NCI-H2196 treated with DMSO at 0.1 percent for 48 hours (cell line): ENCODE data around the gene GOLIM4.
"Not testable (repeated sequence)": the region's sequence is repeated elsewhere in the genome, so short reads cannot be mapped to it uniquely, and the experiment has no call there.

Experiments
- DNase-seq: peaks from one replicate; lab custom pipeline; 2025; ENCODE audit not compliant: unreplicated experiment; lab: John Stamatoyannopoulos, UW

The GOLIM4 gene

GRCh38 chr3:168080022-168080421, 15.7 kb downstream of the GOLIM4 start:
- no peak for DNase-seq

GRCh38 chr3:168077091-168077490, 18.6 kb downstream of the GOLIM4 start:
- DNase-seq: no peak

GRCh38 chr3:168073842-168074605, 21.7 kb downstream of the GOLIM4 start:
- DNase-seq: no peak

DNA sequence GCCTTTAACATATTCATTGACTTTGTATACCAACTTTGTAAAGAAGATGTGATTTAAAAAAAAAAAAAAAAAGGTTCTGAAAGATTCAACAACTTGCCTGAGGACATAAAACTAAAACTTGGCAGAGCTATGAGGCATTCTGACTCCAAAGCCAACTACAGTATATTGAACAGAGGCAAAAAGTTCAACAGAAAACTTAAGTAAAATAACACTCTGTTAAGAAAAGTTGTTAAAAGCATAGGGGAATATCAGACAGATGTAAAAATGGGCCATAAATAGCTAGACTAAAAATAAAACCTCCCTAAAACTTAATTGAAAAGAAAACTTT, 23.4 kb downstream of the GOLIM4 start:
- DNase-seq: no peak

DNA sequence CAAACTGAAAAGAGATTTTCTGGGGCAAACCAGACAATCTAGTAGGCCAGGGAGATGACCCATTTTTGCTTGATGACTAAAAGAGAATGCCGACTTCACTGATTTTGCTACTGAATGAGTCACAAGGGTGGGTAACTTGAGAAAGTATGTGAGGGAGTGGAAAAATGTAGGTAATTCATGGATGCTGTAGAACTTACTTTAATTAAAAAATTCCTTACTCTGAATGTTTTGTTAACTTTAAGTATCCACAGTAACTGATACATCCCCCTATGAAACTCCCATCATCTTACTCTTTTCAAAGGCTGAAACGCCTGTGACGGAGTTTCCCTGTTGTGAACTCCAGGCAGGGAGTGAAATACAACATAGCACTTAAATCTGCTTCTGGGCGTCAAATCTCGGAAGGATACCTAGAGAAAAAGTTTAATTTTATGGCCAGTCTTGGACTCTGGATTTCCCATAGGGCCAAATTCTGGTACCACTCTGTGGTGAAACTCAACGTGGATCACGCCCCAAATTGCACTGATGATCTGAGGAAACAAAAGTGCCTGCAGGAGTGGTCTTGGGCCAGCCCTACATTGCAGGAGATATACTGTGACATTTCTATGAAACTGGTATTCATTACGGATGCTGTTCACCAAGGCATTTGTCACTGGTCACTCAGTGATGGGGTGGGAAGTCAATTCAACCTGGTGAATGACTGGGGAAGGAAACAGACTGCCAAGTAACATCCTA, 24.0 kb downstream of the GOLIM4 start:
- DNase-seq: no peak

DNA sequence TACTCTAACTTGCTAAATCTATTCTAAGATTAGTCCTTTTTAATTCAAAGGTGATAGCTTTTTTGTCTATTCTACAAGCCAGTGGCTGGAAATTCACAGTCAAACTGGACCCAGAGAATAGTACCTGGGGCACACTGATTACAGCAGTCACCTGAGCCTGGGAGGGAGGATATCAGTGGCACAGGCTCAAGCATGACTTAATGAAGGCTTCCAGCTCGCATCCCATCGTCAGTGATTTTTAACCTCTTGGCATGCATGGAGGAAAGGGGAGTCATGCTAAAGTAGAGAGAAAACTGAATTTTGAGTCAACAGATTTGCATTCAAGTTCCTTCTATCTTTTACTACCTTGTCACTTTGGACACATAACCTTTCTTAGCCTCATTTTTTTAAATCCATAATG, 24.8 kb downstream of the GOLIM4 start:
- DNase-seq: no peak

- DNase-seq: no peak
Observed at GRCh38 chr3:168068346-168068745, 27.4 kb downstream of the GOLIM4 start.

- no peak for DNase-seq
Observed at GRCh38 chr3:168066882-168067281, 28.8 kb downstream of the GOLIM4 start.

DNA sequence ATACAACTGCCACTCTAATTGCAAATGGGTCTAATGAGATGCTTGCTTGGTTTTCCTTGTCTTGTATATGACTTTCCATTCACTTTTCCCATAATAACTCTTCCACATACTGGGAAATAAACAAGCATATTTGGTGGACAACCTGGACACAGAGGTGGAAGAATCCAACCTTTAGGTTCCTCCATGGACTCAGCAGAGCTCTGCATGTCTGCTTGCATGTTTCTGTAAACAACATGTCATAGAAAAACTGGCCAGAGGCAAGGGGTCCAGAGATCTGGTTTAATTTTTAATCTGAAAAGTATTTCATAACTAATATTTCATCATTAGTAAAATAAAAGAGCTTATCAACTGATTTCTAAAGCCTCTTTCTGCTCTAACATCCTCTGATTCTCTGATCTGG, 30.2 kb downstream of the GOLIM4 start:
- DNase-seq: no peak

- no peak for DNase-seq
Observed at GRCh38 chr3:168063122-168063521, 32.6 kb downstream of the GOLIM4 start.

GRCh38 chr3:168062679-168063078, 33.0 kb downstream of the GOLIM4 start:
- no peak for DNase-seq

DNA sequence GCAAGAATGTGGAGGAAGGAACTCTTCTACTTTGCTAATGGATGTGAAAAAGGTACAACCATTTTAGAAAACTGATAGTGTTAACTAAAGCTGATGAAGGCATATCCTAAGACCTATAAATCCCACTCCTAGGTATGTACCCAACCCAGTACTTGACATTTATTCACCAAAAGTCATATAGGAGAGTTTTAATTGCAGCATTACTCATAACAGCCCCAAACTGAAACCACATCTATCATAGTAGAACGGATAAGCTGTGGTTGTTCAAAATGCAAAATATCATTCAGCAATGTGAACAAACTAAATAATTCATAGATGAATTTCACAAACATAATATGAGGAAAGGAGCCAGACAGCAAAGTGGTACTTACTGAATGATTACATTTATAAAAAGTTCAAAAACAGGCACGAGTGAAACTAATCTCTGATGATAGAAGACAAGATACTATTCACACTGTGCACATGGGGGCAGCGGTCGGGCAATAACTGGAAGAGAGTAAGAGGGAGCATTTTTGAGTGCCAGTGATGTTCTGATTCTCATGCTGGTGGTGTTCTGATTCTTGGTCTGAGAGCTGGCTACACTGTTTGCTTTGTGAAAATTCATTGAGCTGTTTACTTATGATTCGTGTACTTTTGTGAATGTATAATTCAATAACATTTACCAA, 34.3 kb downstream of the GOLIM4 start:
- no peak for DNase-seq

DNA sequence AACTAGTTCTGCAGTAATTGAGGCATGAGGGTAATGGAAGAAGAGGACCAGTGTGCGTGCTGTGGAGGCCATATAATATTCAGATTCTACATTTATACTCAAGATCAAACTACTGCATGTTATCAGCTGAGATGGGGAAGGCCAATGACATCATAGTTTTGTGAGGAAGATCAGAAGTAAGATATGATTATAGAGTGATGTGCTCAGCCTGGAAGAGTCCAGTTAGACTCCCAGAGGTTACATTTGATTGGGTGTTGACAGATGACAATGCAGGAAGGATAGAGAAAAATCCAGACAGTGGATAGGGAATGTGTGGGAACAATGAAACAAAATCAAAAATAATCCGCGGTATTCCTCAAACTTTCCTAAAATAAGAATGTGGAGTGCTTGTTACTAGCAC, 35.4 kb downstream of the GOLIM4 start:
- DNase-seq: no peak

- no peak for DNase-seq
Observed at GRCh38 chr3:168058481-168058880, 37.2 kb downstream of the GOLIM4 start.

GRCh38 chr3:168056398-168057230, 39.1 kb downstream of the GOLIM4 start:
- DNase-seq: not testable (repeated sequence)

DNA sequence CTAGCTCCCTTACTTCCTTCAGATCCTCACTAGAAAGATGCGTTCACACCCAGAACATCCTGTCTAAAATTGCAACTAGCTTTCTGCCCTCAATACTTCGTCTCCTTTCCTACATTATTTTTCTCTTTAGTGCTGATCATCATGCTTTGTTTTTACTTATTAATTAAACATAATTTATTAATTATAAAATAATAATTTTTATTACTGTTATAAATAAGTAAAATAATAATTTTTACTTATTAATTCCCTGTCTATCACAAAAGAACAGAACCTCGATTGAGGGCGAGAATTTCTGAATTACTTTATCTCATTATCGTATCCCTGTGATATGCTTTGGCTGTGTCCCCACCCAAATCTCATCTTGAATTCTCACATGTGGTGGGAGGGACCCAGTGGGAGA, 41.3 kb downstream of the GOLIM4 start:
- DNase-seq: no peak

DNA sequence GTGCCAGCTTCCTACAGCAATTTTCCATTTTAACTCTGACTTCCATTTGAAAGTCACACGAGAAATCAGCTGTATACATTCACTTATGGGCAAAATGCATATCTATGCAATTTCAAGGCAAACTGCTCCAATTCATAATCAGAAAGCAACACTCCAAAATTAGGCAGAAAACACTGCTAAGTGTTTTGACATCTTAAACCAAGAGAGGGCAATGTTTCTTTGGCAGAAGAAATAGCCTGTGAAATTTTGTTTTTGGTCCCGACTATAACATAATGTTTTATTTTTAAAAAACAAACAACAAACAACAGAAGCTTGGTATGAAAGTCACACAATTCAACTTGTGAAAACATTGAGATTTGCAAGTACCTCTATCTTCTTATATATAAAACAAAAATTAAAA, 42.6 kb downstream of the GOLIM4 start:
- no peak for DNase-seq

- DNase-seq: no peak
Observed at GRCh38 chr3:168052515-168052914, 43.2 kb downstream of the GOLIM4 start.

DNA sequence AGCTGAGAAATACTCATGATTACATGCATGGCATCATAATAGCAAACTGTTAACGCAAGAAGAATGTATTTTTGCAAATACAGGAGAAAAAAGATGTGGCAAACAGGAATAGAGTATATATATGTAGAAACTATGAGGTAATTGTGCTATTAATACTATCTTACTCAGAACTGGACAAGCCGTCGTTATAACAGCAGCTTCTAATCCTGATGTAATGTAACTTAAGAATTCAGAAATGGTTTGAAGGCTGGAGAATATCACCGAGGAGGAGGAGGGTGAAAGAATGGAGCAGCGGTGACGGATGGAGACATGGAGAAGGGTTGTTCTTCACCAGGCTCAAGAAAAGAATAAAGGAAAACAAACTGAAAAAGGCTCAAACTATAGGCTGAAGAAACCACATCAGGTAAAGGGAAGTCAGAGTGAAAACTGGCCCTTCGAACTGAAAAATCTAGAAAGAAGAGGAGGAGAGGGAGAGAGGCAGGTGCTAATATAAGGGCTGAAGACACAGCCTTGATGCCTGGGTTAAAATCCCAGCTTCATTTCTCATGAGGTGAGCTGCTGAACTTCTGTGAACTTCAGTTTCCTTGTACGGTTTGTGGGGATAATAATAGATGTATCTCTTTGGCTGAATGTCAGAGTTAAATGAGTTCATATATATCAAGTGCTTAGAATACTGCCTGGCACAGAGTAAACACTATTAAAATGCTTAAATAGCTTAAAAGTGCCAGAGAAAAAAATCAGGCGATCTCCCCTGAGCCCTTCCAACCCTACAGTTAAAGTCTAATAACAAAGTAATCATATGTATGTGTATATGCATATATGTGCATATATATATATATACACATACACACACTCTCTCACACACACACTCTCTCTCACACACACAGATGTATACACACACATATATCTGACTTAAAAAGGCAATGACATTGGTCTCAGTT, 43.9 kb downstream of the GOLIM4 start:
- DNase-seq: no peak

GRCh38 chr3:168051070-168051469, 44.7 kb downstream of the GOLIM4 start:
- DNase-seq: no peak
